Retinal pigment epithelial cell (primary cell): ENCODE measurements around the gene CYTH4.

Source experiments
- DNase-seq: peaks from one replicate; pipeline ENCODE4 v3.0.0-alpha.2; 2010; ENCODE audit warnings: low read depth
- H3K4me3 ChIP-seq: 2 replicates; pipeline ENCODE4 v1.5.1; 2011; ENCODE audit warnings: mild to moderate bottlenecking, low read length, control low read depth, moderate library complexity
- TF ChIP-seq, protein P1 (sequence below): conservative IDR thresholded peaks from 2 replicates; pipeline ENCODE4 v1.5.1; 2011; ENCODE audit warnings: low read depth, low read length, control low read depth, inconsistent platforms

CYTH4 gene

GRCh38 chr22:37329238-37330140 is 47.2 kb downstream of the CYTH4 start:
- no peak overlapping the region for H3K4me3 ChIP-seq
- TF ChIP-seq, protein P1, sequence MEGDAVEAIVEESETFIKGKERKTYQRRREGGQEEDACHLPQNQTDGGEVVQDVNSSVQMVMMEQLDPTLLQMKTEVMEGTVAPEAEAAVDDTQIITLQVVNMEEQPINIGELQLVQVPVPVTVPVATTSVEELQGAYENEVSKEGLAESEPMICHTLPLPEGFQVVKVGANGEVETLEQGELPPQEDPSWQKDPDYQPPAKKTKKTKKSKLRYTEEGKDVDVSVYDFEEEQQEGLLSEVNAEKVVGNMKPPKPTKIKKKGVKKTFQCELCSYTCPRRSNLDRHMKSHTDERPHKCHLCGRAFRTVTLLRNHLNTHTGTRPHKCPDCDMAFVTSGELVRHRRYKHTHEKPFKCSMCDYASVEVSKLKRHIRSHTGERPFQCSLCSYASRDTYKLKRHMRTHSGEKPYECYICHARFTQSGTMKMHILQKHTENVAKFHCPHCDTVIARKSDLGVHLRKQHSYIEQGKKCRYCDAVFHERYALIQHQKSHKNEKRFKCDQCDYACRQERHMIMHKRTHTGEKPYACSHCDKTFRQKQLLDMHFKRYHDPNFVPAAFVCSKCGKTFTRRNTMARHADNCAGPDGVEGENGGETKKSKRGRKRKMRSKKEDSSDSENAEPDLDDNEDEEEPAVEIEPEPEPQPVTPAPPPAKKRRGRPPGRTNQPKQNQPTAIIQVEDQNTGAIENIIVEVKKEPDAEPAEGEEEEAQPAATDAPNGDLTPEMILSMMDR: no peak
- no peak for DNase-seq

- peak; percentile 67 for DNase-seq
- TF ChIP-seq, protein P1: peak; percentile 59
- H3K4me3 ChIP-seq: no peak overlapping the region
These were observed 48.1 kb downstream of the CYTH4 start for GRCh38 chr22:37330200-37331033.

DNA sequence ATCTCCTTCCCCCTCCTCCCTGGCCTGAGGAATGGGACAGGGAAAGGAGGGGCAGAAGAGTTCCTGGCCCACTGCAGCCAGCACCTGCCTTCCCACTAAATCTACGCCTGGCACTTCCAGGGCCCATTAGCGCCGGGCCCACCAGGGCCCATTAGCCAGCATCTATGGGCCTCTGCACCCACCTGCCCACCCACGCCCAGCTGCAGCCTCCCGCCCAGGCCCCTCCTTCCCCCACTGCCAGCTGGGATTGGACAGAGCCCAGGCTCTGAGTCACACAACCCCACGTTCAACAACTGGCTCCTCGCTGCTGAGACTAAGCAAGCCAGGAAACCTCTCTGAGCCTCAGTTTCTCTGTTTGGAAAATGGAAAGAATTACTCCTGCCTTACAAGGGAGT is 48.7 kb downstream of the CYTH4 start:
- TF ChIP-seq, protein P1: no peak
- no peak overlapping the region for H3K4me3 ChIP-seq
- no peak for DNase-seq

DNA sequence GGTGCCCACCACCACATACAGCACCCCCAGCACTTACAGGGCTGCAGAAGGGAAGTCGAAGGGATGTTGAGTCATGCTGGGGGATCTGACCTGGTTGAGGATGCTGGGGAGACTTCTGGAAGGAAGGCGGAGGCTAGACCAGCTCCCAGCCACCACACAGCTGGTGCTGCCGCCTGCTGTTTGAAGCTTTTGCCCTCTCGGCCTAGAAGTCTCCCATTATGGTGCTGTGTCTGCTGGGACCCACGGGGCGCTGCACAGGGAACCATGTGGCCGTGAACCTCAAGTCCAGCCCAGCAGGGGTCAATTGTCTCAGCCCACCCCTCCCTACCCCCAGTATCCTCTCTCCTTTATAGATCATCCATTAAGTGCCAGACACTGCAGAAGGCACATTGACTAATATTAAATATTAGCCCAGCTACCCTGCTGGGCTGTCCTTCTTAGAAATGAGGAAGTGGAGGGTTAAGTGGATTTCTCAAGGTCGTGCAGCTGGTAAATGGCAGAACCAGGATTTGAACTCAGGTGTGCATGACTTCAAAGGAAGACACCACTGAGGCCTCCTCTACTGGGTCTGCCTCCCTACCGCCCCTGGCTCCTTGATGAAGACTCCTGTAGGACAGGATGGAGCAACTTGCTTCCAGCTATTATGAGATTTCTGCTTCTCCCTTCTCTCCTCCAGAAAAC is 49.7 kb downstream of the CYTH4 start:
- DNase-seq: no peak
- H3K4me3 ChIP-seq: no peak overlapping the region
- TF ChIP-seq, protein P1: no peak

GRCh38 chr22:37333724-37334460 is 51.6 kb downstream of the CYTH4 start:
- no peak overlapping the region for H3K4me3 ChIP-seq
- no peak for DNase-seq
- TF ChIP-seq, protein P1: no peak

DNA sequence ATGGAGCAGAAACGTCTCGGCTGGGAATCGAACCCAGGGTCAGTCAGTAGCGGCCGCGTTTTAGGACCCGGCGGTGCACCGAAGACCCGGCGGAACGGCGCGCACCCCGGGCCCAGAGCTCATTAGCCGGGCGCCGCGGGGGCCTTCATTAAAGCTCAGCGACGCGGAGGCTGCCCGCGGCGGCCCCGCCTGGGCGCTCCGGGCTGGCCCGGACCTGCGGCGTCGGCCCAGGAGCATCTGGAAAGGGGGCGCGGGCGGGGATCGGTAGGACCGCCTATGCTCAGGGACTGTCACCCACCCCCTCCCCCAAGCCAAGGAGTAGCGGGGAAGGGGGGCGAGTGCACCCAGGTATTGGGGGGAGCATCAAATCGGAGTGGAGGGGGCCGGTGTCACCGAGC is 52.2 kb downstream of the CYTH4 start:
- no peak overlapping the region for H3K4me3 ChIP-seq
- no peak for DNase-seq
- TF ChIP-seq, protein P1: no peak
